NCI-H1694 treated with DMSO at 0.1 percent for 48 hours (cell line): Measurements from ENCODE around the gene MT1E.
A peak's percentile ranks its signal among the peaks of the same experiment; 100 is the strongest.
"Not testable (repeated sequence)": the region's sequence is repeated elsewhere in the genome, so short reads cannot be mapped to it uniquely, and the experiment has no call there.

Source experiments
- DNase-seq: peaks from one replicate; lab custom pipeline; 2025; lab: John Stamatoyannopoulos, UW

The MT1E gene

DNA sequence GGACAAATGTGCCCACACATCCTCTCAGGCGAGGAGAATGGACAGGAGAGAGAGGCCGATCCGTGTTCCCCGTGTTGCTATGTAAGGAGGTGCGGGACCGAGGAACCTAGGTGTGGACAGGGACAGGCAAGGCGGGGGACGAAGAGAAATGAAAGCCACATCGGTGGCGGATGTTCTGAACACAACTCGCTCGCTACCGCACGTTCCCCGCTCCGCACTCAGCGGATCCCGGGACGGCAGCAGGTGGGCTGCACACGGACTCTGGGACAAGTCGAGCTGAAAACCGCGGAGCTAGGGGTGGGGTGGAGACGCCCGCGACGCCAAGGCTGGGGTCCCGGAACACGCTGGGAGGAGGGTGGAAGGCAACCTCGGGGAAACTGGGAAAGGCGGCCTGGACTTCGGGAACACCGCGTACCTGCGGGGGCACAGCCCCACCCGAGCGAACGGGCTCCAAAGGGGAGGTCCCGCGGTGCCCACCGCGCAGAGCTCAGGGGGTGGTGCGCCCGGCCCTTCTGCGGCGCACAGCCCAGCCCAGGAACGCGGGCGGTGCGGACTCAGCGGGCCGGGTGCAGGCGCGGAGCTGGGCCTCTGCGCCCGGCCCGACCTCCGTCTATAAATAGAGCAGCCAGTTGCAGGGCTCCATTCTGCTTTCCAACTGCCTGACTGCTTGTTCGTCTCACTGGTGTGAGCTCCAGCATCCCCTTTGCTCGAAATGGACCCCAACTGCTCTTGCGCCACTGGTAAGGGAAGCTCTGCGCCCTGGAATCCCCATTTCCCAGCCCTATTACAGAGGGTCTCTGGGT lies at the start of gene MT1E:
MT1E (plus strand) TSS at position 642 of the 803 bp plus-strand sequence; CDS start at position 713, 71 bp downstream.
- DNase-seq: no peak

DNA sequence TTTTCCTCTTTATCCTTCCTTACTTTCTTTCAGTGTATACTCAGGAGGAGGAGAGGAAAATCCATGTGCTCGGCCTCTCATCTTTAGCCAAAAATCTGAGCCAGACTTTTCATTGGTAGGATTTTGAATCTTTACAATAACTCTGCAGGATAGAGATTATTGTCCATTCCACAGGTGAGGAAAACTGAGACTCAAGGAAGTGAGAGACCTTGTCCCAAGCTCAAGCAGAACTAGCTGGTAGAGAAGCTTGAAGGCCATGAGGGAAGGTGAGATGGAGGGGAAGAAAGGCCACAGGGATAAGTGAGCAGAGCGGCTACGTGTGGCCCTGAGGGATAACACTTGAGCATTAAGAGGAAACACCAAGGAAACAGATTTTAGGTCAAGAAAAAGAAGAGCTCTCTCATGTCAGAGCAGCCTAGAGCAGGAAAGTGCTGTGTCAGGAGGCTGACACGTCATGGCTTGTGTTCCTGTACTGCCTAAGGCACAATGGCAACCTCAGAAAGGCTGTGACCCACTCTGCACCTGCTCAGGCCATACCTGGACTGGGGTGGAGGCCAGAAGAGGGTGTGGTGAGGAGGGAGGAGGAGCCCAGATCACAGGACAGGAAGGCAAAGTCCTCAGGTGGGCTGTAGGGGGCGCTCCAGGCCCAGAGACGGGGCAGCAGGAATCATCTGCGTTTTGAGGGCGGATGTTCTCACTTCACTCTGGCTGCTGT lies 48.8 kb upstream of the MT1E start:
- DNase-seq: peak; percentile 4

DNA sequence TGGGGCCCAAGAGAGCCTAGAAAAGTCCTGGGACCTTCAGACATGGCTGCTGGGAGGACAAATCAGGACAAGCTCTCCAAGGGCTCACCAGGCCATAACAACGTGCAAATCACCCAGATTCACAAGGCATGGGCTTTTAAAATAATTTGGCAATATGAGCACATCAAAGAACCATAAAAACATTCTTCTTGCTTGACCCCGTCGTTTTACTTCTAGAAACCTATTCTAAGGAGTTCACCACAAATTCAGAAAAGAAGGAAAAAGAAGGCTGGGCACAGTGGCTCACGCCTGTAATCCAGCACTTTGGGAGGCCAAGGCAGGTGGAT lies 48.3 kb upstream of the MT1E start:
- DNase-seq: no peak

DNA sequence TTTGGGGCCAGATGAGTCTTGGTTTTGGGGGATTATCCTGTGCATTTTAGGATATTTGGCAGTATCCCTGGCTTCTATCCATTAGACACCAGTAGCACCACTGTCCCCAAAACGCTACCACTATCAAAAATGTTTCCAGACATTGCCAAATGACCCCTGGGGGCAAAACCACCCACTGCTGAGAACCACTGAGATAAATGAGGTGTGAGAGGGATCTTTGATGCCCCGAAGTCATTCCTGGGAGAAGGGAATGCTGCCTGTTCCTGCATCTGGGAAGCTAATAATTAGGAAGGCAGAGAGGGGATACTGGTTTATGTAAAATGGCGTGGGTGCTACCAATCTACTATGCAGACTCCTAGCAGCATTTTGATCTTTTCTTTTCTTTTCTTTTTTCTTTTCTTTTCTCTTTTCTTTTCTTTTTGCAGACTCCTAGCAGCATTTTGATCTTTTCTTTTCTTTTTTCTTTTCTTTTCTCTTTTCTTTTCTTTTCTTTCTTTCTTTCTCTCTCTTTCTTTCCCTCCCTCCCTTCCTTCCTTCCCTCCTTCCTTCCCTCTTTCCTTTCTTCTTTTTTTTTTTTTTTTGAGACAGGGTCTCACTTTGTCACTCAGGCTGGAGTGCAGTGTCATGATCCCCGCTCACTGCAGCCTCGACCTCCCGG lies 45.1 kb upstream of the MT1E start:
- no peak for DNase-seq

DNA sequence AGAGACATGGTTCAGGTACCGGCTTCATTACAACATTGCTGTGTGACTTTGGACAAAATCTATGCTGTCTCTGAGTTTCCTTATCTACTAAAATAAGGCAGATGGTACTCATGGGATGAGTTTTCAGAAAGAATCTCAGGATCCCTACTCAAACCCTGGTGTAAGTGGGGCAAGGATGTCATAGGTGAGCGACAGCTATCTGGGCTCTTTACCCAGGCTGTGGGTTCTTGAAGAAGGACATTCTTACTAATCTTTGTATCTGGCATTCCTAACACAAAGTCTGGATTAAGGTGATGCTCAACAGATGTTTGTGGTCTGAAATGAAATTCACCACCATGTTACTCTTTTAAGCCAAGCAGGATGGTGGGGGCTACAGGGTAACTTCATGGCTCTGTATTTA lies 42.7 kb upstream of the MT1E start:
- not testable (repeated sequence) for DNase-seq

DNA sequence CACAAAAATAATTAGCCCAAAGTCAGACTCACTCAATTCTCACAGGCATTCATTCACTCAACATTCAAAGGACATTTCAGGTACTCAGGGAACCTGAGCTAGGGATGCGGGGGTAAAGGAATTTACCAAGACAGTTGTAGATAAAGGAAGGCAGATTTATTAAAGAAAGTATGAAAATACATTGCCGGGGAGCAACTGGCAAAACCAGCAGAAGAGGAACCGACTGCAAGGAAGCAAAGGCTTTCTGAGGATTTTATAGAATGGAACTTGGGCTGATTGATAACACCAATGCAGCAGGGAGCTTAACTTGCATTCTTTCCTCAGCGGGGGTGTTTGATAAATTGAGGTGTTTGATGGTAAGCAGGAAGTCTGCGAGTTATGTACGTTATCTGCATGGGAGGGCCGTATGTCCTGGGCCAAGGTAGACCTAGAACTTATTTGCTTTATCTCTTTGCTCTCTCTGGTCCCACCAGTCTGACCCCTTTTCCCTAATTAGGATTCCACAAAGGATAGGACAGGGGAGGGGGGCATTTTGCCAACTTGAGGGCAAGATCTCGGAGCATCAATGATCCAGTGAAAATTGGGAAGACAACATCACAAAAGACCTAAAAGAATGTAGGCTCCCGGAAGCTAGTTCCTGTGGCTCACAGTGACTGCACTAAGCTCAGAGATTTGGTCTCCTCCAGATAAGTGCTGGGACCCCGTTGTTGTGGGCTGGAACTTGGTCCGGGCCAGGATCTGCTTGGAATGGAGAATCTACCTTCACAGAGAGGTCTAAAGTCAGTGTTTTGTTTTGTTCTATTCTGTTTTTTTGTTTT lies 42.0 kb upstream of the MT1E start:
- no peak for DNase-seq

DNA sequence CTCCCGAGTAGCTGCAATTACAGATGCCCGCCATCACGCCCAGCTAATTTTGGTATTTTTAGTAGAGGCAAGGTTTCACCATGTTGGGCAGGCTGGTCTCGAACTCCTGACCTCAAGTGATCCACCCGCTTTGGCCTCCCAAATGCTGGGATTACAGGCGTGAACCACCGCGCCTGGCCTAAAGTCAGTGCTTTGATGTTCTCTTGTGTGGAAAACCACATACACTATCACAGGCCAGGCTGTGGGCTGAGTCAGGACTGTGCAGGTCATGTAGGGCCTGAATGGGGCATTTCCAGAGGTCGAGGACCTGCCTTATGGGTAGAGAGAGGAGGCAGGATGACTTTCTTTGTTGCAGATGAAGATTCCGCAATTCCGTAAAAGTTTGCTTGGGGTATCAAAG lies 41.3 kb upstream of the MT1E start:
- DNase-seq: no peak

DNA sequence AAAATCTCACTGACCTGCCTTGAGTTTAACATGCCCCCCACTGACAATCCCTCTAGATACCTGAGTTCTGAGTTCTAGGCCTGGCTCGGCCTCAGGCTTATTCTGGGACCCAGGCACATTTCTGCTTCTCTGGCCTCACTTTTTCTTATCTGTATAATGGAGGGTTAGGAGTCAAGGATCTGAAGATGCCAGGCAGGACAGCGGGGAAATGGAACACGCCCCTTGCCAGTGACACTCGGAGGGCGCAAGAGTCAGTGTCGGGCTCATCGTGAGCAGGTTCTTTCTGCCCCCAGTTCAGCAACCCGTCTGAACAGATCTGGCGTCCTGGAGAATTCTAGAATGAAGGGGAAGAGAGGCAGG lies 36.8 kb upstream of the MT1E start:
- no peak for DNase-seq

DNA sequence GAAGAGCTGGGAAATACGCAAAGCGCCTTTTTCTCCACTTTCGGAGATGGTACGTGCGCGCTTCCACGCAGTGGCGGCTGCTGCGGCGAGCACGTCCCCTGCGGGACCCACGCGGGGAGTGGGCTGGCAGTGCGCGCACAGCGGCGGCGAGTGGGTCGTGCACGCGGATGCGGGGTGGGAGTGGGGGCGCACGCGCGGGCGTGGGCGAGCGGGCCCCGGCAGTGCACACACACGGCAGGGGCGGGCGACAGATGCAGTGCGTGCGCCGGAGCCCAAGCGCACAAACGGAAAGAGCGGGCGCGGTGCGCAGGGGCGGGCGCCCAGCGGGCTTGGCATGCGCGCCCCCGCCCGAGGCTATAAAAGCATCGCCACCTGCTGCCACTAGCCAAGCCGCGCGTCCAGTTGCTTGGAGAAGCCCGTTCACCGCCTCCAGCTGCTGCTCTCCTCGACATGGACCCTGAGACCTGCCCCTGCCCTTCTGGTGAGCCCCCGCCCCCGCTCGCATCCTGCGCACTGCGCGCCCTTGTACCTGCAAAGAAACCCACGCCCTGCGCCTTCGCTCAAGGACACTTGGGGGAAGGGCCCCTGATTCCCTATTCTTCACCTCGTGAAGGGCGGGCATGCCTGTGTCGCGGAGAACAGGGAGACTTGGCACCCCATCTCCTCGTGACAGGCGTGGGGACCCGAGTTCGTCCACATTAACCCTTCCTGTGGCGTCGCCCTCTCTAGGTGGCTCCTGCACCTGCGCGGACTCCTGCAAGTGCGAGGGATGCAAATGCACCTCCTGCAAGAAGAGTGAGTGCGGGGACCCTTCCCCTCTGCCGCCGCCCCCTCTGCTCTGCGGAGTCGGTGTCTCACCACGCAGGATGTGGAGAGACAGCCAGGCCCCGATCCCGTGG lies 36.2 kb upstream of the MT1E start, which contains the start of gene MT3:
MT3 (plus strand) TSS at position 388 of the 899 bp plus-strand sequence; CDS start at position 451, 63 bp downstream.
- no peak for DNase-seq

DNA sequence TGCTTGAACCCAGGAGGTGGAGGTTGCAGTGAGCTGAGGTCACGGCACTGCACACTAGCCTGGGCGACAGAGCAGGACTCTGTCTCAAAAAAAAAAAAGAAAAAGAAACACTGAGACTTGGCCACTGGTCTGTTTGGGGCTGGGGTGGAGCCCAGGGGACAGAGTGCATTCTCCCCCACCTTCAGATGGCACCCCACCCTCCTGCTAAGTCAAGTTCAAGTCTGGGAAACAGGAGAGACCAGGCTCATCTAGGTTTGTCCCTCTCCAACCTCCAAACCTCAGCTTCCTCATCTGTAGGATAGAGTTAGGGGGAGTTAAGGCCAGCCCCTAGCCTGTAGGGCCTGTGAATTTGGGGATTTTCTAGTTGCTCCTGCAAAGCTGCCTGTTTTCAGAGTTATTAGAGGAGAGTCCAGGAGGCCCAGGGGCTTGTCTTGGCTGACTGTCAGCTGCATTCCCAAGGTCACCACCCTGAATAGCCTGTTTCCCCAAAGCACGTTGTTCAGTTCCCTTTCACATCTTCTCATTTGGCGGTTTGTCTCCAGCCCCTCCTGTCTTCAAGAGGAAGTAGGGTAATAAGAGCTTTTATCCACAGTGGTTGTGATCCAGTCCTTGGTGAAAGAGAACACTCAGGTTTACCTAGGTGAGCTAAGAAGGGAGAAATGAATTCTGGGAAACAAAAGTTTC lies 34.1 kb upstream of the MT1E start:
- DNase-seq: no peak

DNA sequence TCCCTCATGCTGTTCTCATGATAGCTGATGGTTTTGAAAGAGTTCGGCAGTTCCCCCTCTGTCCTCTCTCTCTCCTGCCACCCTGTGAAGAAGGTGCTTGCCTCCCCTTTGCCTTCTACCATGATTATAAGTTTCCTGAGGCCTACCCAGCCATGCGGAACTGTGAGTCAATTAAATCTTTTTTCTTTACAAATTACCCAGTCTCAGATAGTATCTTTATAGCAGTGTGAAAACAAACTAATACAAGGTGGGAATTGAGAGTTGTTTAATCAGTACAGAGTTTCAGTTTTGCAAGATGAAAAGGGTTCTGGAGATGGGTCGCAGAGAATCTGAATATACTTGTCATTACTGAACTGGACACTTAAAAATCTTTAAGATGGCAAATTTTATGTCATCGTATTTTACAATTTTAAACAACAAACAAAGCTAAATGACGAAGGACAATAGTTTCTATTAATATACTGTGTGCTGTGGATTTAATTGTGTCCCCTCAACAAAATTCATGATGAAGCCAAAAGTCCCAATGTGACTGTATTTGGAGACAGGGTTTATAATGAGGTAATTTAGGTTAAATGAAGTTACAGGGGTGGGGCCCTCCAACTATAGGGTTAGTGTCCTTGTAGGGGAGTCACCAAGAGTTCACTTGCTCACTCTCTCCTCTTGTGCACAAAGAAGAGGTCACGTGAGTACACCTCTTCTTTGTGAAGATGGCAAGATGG lies 31.8 kb upstream of the MT1E start:
- DNase-seq: no peak

DNA sequence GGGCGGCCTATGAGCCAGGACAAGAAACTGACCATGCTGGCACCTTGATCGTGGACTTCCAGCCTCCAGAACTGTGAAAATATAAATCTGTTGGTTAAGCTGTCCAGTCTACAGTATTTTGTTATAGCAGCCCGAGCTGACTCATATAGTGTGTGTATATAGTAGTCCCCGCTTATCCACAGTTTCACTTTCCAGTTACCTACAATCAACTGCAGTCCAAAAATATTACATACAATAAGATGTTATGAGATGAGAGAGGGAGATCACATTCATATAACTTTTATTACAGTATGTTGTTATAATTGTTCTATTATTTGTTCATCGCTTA lies 31.3 kb upstream of the MT1E start:
- DNase-seq: no peak

DNA sequence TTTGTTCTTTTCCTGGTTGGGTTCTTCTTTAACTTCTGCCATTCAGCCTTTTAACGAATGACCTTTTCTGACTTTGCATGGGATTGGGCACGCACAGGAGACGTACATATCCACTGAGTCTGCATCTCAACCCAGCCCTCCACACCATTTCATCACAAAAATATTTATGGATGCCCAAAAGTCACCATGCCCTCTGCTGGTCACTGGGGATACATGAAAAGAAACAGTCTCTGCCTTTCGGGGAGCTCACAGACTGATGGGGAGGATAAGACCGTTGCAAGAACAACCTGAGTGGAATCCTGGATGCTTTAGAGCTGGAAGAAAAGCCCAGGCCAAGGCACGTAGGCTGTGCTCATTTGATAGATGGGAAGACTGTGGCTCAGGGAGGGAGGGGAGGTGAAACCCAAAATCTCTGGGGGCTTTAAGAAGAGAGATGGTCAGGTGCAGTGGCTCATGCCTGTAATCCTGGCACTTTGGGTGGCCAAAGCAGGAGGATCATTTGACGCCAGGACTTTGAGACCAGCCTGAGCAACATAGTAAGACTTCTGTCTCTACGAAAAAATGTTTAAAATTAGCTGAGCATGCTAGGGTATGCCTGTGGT lies 25.1 kb upstream of the MT1E start:
- DNase-seq: peak; percentile 38

DNA sequence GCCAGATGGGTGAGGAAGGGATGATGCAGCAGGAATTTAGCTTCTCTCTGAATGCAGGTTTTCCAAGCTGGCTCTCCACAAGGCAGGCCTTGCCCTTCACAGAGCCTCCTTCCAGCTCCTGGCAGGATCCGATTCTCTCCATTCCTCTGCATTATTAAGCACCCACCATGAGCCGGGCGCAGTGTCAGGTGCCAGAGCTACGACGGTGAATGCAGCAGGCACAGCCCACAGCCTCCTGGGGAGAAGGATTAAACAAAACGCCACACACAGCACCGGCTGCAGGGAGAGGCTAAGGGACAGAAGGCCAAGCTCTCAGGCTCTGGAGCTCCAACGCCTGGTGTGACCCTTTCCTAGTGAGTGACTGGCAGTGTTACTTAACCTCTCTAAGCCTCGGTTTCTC lies 24.3 kb upstream of the MT1E start:
- no peak for DNase-seq

DNA sequence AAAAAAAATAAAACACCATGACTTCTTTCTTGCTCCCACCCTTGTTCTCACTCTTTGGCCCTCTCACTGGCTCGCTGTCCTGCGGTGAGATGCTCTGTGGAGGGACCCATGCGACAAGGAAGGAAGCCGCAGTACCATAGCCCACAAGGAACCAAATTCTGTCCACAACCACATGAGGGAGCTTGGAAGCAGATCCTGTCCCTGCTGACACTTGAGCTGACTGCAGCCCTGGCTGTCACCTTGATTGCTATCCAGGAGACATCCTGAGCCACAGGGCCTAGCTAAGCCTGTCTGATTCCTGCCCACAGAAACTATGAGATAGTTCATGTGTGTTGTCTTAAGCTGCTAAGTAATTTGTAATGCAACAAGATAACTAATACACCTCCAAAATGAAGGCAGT lies 22.0 kb upstream of the MT1E start:
- no peak for DNase-seq

DNA sequence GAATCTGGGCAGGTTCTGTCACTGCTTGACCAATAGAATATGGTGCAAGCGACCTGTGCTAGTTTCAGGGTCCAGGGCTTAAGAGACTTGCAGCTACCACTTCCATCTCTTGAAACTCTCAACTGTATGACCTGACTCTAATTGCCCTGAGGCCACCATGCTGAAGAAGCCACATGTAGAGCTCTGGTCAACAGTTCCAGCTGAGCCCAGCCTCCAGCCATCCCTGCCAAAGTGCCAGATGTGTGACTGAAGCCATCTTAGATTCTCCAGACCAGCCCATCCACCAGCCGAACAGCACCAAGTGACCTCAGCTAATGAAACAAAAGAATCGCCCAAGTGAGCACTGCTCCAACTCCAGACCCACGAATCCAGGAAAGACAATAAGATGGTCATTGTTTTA lies 20.6 kb upstream of the MT1E start:
- no peak for DNase-seq

DNA sequence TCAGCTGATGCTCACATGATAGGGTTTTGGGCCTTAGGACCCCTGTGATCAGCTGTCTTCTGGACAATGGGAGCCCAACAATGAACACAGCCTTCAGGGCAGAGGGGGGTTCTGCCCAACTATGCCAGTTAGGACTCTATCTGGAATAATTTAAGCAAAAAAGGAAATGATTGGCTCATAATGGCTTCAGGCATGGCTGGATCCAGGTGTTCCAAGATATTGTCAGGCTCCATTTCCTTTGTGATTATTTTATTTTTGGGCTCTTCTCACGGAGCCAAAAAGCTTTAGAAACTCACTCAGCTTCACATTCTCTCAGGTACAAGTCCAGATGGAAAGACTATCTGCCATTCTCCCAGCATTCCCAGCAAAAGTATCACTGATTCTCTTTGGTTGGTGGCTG lies 20.1 kb upstream of the MT1E start:
- no peak for DNase-seq

DNA sequence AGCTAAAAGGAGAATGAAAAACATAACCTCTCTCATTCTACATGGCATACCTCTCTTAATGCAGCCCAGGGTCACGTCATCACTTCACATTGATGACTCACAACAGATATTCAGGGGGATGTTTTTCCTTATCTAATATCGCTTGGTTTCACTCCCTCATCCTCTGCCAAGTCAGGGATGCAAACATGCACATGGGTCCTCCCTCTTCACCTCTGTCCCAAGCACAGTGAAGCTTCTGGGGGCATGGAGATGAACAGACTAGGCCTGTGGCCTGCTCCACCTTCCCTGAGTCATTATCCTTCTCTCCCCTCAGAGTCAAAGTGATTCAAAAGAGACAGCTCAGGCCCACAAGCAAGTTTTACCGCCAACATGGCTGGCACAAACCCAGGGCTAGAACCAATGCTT lies 19.5 kb upstream of the MT1E start:
- DNase-seq: no peak

DNA sequence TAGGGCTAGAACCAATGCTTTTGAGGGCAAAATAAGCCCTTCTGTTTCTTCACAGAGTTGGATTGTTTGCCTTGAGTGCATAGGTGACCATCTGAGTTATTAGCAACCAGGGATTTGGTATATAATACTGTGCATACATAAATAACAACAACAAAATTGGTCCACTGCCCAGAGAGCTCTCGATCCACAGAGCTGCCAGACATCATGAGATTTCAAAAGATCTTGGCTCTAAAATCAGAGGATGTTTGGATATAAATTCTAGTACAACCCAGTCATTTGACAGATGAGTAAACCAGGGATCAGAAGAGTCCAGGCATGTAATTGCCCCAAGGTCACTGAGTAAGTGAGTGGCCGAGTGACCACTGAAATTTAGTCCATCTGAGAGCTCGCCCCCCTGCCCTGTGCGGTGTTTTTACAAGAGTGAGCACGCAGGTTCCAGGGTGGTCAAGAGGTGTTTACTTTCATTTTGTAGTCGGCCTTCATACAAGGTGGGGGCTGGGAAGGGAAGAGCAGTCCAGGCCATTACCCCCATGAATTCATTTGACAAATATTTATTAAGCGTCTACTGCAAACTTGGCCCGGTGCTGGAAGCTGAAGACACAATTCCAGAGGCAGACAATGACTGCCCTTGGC lies 19.0 kb upstream of the MT1E start:
- no peak for DNase-seq
